Endothelial cell (in vitro differentiated cells): ENCODE measurements around the gene GPR146. TPM values are rescaled to one million over a fixed set of nuclear protein-coding genes. Genes with fewer than 3 reads are reported as not detected.

Experiments used
- DNase-seq: peaks from one replicate; pipeline ENCODE4 v3.0.0; 2021; ENCODE audit warnings: low spot score
- H3K27ac Mint-ChIP-seq: one replicate; pipeline ENCODE4 v1.8.0; 2021; ENCODE audit warnings: mixed read lengths, inconsistent platforms; ENCODE audit not compliant: unreplicated experiment
- H3K27me3 Mint-ChIP-seq: one replicate; pipeline ENCODE4 v1.8.0; 2021; ENCODE audit warnings: mild to moderate bottlenecking, moderate library complexity, mixed read lengths, inconsistent platforms; ENCODE audit not compliant: unreplicated experiment
- H3K36me3 Mint-ChIP-seq: one replicate; pipeline ENCODE4 v1.8.0; 2021; ENCODE audit warnings: mild to moderate bottlenecking, low read depth, mixed read lengths, inconsistent platforms; ENCODE audit not compliant: unreplicated experiment
- H3K4me1 Mint-ChIP-seq: one replicate; pipeline ENCODE4 v1.8.0; 2021; ENCODE audit warnings: mild to moderate bottlenecking, mixed read lengths, inconsistent platforms; ENCODE audit not compliant: unreplicated experiment
- H3K4me3 Mint-ChIP-seq: one replicate; pipeline ENCODE4 v1.8.0; 2021; ENCODE audit warnings: mild to moderate bottlenecking, mixed read lengths, inconsistent platforms; ENCODE audit not compliant: unreplicated experiment
- H3K9me3 Mint-ChIP-seq: one replicate; pipeline ENCODE4 v1.8.0; 2021; ENCODE audit warnings: mixed read lengths, inconsistent platforms; ENCODE audit not compliant: unreplicated experiment
- CTCF ChIP-seq: fragments of 200-600 bp; sonication (generic); IDR thresholded peaks from one replicate; pipeline ENCODE4 v1.5.0; 2021; ENCODE audit warnings: antibody characterized with exemption; ENCODE audit not compliant: unreplicated experiment
- total RNA-seq: library from RNA; stranded (reverse); fragmentation: NEBNext Ultra II Directional; extraction: Animal tissue kit (Norgen Biotek cat#: 25700); gene quantifications from one replicate; pipeline ENCODE4 v1.2.1, GENCODE V29; 2021; ENCODE audit not compliant: unreplicated experiment

GPR146 gene
- total RNA-seq, 1 donor from 2014 or later = 8.1 TPM

DNA sequence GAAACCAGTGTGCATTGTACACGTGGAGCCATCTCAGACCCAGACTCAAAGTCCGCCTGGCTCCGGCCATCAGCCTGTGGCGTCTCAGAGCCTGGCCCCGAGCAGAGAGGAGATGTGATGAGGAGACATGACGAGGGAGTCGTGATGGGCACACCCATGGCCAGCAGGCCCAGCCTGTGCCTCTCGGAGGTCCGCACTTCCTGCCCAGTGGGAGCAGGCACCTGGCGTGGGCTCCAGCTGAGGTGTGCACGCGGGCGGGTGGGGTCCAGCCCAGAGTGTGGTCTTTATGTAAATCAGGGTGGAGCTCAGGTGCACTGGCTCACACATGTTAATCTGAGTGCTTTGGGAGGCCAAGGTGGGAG is 26.0 kb upstream of the GPR146 start:
- H3K9me3 Mint-ChIP-seq = no peaks in the 10 kb centered on the region
- H3K27ac Mint-ChIP-seq = peak overlapping the region; percentile 82
- peaks cover 19% of the 10 kb centered on the region for H3K27me3 Mint-ChIP-seq

DNA sequence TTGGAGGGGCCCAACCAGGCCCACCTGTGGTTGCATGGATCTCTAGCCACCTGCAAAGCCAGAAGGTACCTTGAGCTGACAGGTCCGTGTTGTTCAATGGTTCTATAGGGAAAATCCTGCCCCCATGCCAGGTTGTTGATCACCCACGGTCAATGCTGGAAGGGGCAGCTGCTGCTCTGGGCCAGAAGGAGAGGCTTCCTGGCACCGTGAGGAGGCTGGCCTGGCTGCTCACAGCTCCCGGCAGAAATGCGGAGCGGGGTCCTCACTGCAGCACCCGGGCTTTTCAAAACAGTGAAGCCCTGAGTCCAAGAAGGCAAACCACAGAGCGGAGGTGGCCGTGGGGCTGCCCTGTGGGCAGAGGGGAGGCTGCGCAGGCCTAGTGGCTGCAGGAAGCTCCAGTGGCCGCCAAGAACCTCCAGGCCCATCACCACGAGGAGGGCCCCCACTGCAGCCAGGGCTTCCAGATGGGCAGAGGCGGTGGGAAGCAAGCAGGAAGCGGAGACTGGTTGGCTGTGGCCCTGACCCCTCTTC is 25.0 kb upstream of the GPR146 start:
- no peak for DNase-seq
- H3K27ac Mint-ChIP-seq = no peak overlapping the region
- H3K4me3 Mint-ChIP-seq = no peak overlapping the region
- peaks cover 17% of the 10 kb centered on the region for H3K27me3 Mint-ChIP-seq
- TF ChIP-seq CTCF = no peak
- H3K4me1 Mint-ChIP-seq = peaks cover 4% of the 10 kb centered on the region
- no peaks in the 10 kb centered on the region for H3K36me3 Mint-ChIP-seq
- no peaks in the 10 kb centered on the region for H3K9me3 Mint-ChIP-seq

More for the DNA sequence above, 26.0 kb upstream of the GPR146 start:
- DNase-seq = no peak
- H3K4me3 Mint-ChIP-seq = peak overlapping the region; percentile 42
- H3K36me3 Mint-ChIP-seq = no peaks in the 10 kb centered on the region
- TF ChIP-seq CTCF = no peak
- H3K4me1 Mint-ChIP-seq = peaks cover 8% of the 10 kb centered on the region

DNA sequence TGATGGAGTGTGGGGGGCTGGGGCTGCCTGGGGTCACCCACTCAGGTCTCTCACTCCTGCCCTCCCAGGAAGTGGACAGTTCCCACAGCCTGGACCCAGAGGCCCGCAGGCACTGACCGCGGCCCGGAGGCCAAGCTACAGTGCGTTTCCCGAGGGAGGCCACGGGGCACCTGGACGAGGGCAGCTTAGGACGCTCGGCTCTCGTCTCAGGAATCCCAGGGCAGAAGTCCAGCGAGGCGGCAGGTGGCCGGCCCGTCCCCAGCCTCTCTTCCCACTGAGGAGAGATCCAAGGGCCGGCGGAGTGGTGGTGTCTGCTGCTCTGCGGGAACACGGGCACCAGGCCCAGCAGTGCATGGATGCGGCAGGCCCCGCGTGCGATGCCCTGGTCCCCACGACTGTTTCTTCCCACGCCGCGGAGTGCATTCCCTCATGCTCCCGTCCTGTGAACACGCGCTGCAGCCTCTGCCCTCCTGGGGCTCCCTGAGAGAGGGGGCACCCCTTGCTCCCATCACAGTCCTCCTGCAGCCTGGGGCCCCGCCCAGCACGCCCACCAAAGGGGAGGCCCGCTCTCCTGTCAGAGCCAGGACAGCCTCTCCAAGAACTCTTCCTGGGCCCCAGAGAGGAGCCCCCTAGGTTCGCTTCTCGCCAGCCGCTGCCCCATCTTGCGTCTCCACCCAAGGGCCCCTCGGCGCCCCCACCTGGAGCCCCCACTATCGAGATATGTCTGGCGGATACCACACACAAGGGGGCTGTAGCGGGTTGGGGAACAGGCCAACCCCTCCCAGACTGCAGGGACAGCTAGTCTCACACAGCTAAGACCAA is 24.3 kb upstream of the GPR146 start:
- Mint-ChIP-seq H3K4me3 (no peak overlapping the region), H3K27ac (no peak overlapping the region), H3K27me3 (peaks cover 17% of the 10 kb centered on the region), H3K36me3 (no peaks in the 10 kb centered on the region), H3K9me3 (no peaks in the 10 kb centered on the region), H3K4me1 (peaks cover 4% of the 10 kb centered on the region)
- no peak for DNase-seq
- no peak for TF ChIP-seq CTCF

DNA sequence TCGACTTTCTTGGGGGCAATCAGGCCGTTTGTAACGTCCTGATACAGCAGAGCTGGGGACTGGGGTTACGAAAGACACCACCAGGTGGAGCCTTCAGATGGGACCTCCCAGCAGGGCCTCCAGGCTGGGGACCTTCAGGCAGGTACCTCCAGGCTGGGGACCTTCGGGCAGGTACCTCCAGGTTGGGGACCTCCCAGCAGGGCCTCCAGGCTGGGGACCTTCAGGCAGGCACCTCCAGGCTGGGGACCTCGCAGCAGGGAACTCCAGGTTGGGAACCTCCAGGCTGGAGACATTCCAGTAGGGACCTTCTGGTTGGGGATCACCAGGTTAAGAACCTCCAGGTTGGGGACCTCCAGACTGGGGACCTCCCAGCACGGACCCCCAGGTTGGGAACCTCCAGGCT is 23.5 kb upstream of the GPR146 start:
- no peak for TF ChIP-seq CTCF
- Mint-ChIP-seq H3K27ac (no peak overlapping the region), H3K9me3 (no peaks in the 10 kb centered on the region), H3K36me3 (no peaks in the 10 kb centered on the region), H3K4me3 (no peak overlapping the region), H3K27me3 (peaks cover 17% of the 10 kb centered on the region), H3K4me1 (peaks cover 4% of the 10 kb centered on the region)
- no peak for DNase-seq

GRCh38 chr7:1021366-1021765 is 23.0 kb upstream of the GPR146 start:
- DNase-seq = no peak
- Mint-ChIP-seq H3K4me1 (peaks cover 4% of the 10 kb centered on the region), H3K9me3 (no peaks in the 10 kb centered on the region), H3K4me3 (peak overlapping the region; percentile 59), H3K27me3 (peaks cover 20% of the 10 kb centered on the region), H3K27ac (no peak overlapping the region), H3K36me3 (no peaks in the 10 kb centered on the region)
- TF ChIP-seq CTCF = no peak
